ENCODE measurements around the gene CLRN3.

Gene CLRN3, protein sequence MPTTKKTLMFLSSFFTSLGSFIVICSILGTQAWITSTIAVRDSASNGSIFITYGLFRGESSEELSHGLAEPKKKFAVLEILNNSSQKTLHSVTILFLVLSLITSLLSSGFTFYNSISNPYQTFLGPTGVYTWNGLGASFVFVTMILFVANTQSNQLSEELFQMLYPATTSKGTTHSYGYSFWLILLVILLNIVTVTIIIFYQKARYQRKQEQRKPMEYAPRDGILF
- long read RNA-seq, donor 1, transcript CLRN3-201 (3 exons, 1,152 nt) = major isoform, 9 of 23 reads
- long read RNA-seq, donor 1, partial matches to known transcripts = 14 of 23 reads
- long read RNA-seq, donor 1, other reads (novel, unspliced or antisense) = 0 of 23 reads
- long read RNA-seq, donor 2, partial matches to known transcripts = 7 of 11 reads
- long read RNA-seq, donor 2, other reads (novel, unspliced or antisense) = 0 of 11 reads
- long read RNA-seq, donor 3, partial matches to known transcripts = 0 of 3 reads
- long read RNA-seq, donor 3, other reads (novel, unspliced or antisense) = 0 of 3 reads
- long read RNA-seq, donor 4, transcript CLRN3-201 (3 exons, 1,152 nt) = major isoform, 5 of 16 reads
- long read RNA-seq, donor 4, partial matches to known transcripts = 11 of 16 reads
- long read RNA-seq, donor 4, other reads (novel, unspliced or antisense) = 0 of 16 reads
- long read RNA-seq, donor 5, transcript CLRN3-201 (3 exons, 1,152 nt) = major isoform, 7 of 30 reads
- long read RNA-seq, donor 5, partial matches to known transcripts = 23 of 30 reads
- long read RNA-seq, donor 5, other reads (novel, unspliced or antisense) = 0 of 30 reads
- long read RNA-seq, donor 6, transcript CLRN3-201 (3 exons, 1,152 nt) = major isoform, 14 of 21 reads
- long read RNA-seq, donor 6, partial matches to known transcripts = 7 of 21 reads
- long read RNA-seq, donor 6, other reads (novel, unspliced or antisense) = 0 of 21 reads
- long read RNA-seq, donor 7, transcript CLRN3-201 (3 exons, 1,152 nt) = major isoform, 7 of 16 reads
- long read RNA-seq, donor 7, partial matches to known transcripts = 9 of 16 reads
- long read RNA-seq, donor 7, other reads (novel, unspliced or antisense) = 0 of 16 reads
- long read RNA-seq, donor 8, transcript CLRN3-201 (3 exons, 1,152 nt) = major isoform, 10 of 26 reads
- long read RNA-seq, donor 8, partial matches to known transcripts = 16 of 26 reads
- long read RNA-seq, donor 8, other reads (novel, unspliced or antisense) = 0 of 26 reads

GRCh38 chr10:127892743-127893142, at the start of gene CLRN3:
TSS of gene CLRN3 (minus strand) at chr10:127892941. CDS start at chr10:127892784, 157 bp downstream.
- DNase-seq = no peak

- no peak for DNase-seq
Observed at GRCh38 chr10:127940866-127941640, 48.3 kb upstream of the CLRN3 start.

- no peak for DNase-seq
Observed at GRCh38 chr10:127939786-127940330, 47.1 kb upstream of the CLRN3 start.

DNA sequence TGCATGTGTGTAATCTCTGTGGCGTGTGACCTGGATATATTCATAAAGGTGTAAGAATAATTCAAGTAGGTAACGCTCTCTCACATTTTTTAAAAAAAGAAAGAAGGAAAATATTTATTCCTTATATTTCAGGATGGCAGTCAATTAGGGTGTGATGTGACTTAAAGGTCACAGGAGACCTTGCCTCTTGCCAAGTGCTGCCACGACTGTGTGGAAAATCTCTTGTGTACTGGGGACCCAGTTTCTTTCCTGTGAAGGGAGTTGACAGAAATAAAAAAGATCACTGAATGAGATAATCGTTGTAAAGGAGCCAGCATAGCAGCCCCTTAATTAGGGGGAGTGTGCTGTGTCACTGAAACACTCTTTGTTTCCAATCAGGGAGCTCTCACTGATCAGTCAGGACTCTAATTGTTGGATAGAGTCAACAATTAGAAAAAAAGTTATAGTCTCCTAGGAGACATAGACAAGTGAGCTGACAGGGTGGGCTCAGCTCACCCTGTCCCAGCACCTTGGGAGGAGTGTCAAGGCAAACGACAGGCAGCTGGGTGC, 45.2 kb upstream of the CLRN3 start:
- DNase-seq = no peak

DNA sequence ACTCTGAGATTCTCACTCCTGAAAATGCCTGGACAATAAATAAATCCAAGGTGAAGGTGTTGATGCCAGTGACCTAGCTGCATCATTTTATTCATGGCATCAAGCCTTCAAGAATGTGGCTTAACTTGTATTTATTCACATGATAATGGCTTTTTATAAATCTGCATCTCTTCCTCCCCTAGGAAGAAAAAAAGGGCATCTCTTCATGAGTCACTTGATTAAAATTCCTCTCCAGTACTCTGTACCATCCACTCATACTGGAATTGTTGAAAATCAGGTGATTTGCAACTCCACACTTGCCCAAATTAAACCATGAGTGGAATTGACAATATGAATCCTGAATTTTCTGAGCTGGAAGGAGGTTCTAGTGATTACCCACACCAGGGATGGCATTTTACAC, 44.3 kb upstream of the CLRN3 start:
- DNase-seq = no peak

DNA sequence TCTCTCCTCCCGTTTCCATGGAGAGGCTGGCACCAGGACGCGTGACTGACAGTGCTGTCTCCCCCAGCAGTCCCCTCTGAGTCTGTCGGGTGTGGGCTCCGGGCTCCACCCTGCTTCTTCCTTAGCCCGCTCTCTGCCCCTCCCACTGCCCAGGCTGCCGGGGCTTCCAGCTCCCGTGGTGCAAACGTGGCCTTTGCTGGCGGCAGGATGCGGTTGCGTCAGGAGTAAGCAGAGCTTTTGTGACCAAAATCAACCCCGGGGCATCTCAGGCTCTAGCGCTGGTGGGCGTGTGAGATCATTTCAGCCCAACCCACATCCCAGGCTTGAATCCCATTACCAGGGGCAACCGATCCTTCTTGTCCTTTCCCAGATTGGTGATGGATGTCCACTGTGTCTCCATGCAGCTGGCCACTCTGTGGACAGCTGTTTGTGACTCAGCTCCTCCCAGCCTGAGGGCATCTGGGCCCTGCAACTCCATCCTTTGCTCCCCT, 42.4 kb upstream of the CLRN3 start:
- DNase-seq = no peak

DNA sequence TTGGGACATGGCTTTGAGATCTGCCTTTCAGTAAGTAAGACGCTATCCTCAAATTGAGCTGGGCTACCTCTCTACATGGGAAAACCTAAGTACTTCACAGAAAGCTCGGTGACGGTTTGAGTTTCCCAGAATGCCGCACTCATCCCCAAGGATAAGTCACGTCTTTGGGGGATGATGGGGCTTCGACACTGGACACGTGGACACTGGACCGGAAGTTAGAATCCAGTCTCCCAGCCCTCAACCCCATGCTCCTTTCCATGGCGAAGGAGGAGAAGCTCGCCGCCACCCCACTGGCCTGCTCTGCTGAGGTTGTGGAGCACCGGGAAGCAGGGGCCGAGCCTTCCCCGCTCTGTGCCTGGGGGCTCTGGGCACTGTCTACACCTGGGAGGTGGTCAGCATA, 41.6 kb upstream of the CLRN3 start:
- no peak for DNase-seq

DNA sequence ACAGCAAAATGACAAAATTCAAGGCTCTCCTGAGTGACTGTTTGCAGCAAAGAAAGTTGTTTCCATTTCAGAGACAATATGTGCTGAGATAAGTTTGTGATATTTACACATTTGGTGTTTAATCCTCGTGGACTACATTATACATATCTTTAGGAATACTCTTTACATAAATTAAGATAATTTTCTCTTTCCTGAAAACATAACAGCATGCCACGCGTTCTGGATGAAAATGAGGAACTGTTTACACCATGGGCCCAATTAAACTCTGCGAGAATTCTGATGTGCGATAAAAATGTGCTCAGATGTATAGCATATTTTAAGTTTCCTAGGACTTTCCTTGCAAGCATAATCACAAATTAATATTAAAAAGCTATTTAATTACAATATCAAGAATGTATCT, 40.5 kb upstream of the CLRN3 start:
- DNase-seq = no peak

DNA sequence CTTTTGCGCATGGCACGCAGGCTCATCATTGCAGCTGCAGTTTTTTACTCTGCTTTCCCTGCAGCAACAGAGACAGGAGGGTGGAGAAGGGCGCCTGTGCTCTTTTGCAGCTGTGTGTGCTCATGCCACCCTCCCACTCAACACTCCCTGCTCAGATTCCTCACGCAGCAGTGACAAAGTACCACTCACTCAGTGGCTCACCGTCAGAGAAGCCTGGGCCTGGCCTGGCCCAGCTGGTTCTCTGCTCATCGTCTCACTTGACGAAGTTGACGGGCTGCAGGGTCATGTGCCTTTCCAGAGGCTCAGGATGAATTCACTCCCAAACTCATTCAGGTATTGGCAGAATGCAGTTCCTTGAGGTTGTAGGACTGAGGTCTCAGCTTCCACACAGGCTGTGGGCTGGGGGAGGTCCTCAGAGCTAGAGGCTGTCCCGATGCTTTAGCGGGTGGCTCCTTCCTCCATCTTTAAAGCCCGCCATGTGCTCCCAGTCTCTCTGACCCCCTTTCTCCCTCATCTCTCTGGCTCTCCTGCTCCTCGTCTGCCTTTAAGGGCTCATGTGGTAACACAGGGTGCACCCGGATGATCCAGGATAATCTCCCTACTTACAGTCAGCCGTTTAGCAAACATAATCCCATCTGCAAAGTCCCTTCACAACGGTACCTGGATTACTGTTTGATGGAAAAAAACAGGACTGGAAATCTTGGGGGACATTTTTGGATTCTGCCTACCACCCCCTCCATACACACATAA, 40.0 kb upstream of the CLRN3 start:
- no peak for DNase-seq

- DNase-seq = no peak
Observed at GRCh38 chr10:127928021-127928806, 35.5 kb upstream of the CLRN3 start.

DNA sequence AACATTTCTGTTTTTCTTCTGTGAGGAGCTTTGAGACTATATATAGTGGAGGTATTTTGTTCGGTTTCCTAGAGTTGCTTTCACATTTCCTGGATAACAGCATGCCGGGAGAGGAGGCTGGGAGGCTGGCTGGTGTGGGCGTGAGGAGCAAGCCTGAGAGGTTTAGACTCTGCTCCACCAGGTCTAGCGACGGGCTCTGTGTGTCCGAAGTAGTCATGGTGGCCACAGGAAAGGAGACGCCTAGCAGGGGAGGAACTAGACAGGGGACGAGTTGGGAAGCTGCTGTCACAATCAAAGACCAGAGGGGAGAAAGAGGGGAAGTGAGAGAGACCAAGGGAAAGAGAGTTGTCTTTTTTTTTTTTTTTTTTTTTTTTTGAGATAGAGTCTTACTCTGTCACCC, 33.7 kb upstream of the CLRN3 start:
- DNase-seq = no peak

- DNase-seq = no peak
Observed at GRCh38 chr10:127925471-127926207, 32.9 kb upstream of the CLRN3 start.

DNA sequence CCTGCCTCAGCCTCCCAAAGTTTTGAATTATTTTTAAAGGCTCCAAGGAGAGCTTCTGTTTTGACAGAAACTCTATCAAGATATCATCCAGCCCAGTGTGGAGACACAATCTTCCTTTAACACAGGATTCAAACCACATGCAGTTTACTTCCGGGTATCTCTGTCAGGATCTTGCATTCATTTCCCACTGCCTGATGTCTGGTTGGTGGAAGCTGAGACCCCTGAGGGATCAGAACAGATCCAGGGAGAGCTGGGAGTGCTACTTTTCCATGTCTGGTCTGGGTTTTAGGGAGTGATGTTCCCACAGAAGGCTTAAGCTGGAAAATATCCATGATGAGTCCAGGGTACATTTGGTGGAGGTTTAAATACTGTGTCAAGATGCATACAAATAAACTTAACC, 30.9 kb upstream of the CLRN3 start:
- no peak for DNase-seq

DNA sequence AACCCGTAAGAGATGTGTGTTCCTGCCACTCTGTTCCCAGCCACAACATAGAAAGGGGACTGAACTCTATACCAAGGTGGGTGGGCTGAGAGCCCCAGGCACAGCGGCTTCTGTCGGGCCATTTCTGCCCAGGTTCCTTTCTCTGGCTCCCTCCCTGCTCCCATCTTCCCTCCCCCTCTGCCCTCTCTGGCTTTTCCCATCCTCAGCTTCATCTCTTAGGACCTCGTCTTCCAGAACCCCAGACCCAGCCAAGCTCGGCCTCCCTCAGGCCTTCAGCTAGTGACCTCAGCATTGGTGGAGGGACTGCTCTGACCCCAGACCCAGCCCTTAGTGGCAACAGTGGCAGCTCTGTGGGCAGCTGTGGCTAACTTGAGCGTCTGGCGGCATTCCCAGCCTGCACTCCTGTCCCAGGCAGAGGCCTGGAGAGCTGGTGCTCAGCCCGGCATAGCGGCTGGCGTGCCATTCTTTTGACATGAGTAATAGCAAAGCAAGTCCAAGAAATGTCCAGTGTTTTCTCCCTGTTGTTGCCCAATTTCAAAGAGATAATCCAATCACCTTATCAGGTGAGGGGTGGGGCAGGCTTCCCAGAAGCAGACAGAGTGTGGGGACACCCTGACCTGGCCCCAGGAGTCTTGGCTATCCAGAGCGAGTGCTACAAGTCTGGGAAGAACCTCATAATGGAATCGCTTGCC, 30.1 kb upstream of the CLRN3 start:
- no peak for DNase-seq

DNA sequence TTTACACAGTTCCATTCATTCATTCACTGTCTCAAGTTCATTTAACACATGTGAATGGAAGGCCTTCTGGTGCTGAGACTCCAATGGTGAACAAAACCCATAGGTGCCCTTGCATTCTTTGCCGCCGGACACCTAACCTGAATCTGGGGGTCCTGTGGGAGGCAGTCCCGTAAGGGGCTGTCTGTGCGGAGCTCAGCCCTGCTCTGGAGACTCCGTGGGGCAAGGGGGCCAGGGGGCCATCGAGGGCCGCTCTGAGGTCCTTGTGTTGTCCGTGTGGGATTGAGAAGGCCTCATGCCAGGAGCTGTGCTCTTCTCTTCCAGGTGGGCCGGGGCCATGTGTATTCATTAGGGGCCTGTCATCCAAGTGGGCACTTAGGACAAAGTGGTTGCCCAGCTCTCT, 29.5 kb upstream of the CLRN3 start:
- DNase-seq = no peak

DNA sequence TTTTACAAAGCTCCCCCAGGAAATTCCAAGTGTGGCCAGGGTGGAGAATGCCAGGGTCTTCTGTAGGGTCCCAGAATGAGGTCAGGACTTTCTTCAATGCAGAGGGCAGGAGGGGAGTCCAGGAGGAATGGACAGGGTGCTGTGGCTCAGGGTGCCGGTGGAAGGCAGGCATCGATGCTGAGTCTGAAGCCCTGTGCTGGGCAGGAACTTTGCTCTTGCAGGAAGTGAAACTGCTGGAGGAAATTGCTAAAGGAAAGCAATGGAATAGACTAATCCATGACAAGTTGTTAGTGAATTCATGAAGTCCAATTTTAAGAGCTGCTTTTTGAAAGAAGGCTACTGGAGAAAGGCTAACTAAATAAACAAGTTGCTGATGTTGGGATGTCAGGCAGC, 29.0 kb upstream of the CLRN3 start:
- no peak for DNase-seq

DNA sequence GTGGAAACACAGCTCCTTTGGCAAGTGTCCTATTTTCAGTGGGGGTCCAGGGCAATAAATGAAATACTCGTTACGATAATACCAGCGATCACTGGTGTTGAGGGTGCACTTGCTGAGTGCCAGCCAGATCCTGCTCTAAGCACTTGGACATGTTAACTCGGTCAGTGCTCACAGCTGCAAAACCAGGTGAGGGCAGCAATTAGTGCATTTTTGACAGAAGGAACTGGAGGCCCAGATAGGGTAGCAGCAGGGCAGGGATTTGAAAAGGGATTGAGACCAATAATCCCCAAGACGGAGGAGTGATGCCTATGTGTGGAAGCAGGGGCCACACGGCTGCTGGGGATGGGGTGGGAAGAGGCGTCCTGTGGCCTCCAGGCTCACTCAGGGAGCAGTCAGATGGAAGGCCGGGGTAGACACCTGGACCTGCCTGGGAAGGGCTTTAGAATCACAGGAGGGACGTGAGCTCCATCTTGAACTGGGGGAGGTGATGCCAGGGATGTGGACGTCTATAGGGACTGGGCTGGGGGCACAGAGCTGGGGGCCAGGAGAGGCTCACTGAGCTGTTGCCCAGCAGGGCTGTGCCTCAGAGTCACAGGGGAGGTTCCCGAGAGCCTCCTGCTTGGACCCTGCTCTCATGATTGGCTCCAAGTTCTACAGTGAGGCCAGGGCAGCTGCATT, 28.5 kb upstream of the CLRN3 start:
- no peak for DNase-seq
